ENCODE measurements around the gene LPAR3. TPM values are rescaled to one million over a fixed set of nuclear protein-coding genes. Genes with fewer than 3 reads are reported as not detected.

Gene LPAR3
- total and polyA plus RNA-seq, 2 experiments from 2014 or later = 10.4 to 36.9 TPM

DNA sequence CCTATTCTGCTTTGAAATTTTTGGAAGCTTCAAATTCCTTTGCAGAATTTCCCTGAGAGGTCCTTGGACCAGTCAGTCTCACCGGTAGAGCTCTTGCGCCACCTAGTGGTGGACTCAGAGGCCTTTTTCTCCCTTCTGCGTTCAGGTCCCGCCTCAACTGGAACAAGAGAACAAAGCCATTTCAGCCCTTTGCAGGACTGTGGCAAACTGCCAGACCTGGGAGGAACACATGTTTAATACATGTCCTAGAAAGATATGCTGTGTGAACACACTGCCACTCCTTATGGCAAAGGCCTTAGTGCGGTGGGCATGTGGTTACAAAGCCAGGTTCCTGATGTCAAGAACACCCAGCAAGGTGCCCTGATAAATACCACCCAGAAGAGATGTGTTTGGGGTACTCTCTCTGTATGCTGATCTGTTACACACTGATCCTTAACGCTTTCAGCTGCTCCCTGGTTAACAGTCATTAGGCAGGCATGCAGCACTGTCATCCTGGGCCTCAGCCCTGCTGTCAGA is 120.5 kb downstream of the LPAR3 start:
- Histone ChIP-seq H3K9me2 (ENCODE audit: insufficient read depth) (peaks cover 3% of the 10 kb centered on the region; the same call in 1 of the 2 replicates), H3K27ac (ENCODE audit: low read depth) (no peak overlapping the region), H3K4me3 (no peak overlapping the region), H3K27me3 (ENCODE audit: insufficient read depth) (no peaks in the 10 kb centered on the region), H3K36me3 (ENCODE audit: insufficient read depth) (no peaks in the 10 kb centered on the region), H4K20me1 (replicated peaks; ENCODE audit: insufficient read depth) (no peaks in the 10 kb centered on the region), H2AFZ (no peak overlapping the region; the same call in 1 of the 2 replicates), H3K4me1 (ENCODE audit: insufficient read depth) (no peaks in the 10 kb centered on the region; the same call in 1 of the 2 replicates), H3F3A (replicated peaks; ENCODE audit: low read depth) (no peaks in the 10 kb centered on the region), H3K4me2 (no peak overlapping the region), H3K79me2 (replicated peaks; ENCODE audit: insufficient read depth) (no peaks in the 10 kb centered on the region)
- ATAC-seq = peak; percentile 88
- peak; percentile 93 for DNase-seq (ENCODE audit: low spot score)
- no peaks in the 10 kb centered on the region for H3K9me3 Mint-ChIP-seq
- H3K36me3 Mint-ChIP-seq (ENCODE audit: low read depth) = no peaks in the 10 kb centered on the region
- TF ChIP-seq ZNF114 (CRISPR knock-in tag; IDR thresholded peaks at IDR 0.05) (no peak), STAT1 (IDR thresholded peaks at IDR 0.05; ENCODE audit: unreplicated experiment) (no peak), CREB1 (CRISPR knock-in tag; IDR thresholded peaks at IDR 0.05; ENCODE audit: low read depth) (no peak), EZH2phosphoT487 (IDR thresholded peaks at IDR 0.05; ENCODE audit: unreplicated experiment) (no peak), ZNF331 (CRISPR knock-in tag; IDR thresholded peaks at IDR 0.05; ENCODE audit: low read depth) (no peak), EZH2 (IDR thresholded peaks at IDR 0.05; ENCODE audit: low read depth, unreplicated experiment) (no peak), CTCF (conservative IDR thresholded peaks at IDR 0.05; ENCODE audit: low read depth in 2 of 2) (peak; percentile 93 to 95)
- H3K4me1 Mint-ChIP-seq = peaks cover 6% of the 10 kb centered on the region; the same call in 1 of the 3 replicates
- H3K27ac Mint-ChIP-seq = no peak overlapping the region
- H3K27me3 Mint-ChIP-seq (ENCODE audit: insufficient read depth, low read depth, poor library complexity) = peaks cover 6% of the 10 kb centered on the region
- no peak overlapping the region for H3K4me3 Mint-ChIP-seq

- no peaks in the 10 kb centered on the region for H3K79me2 ChIP-seq (replicated peaks; ENCODE audit: insufficient read depth)
- H2AFZ ChIP-seq = no peak overlapping the region
- no peak overlapping the region for H3K27ac Mint-ChIP-seq
- TF ChIP-seq ETS1 (IDR thresholded peaks at IDR 0.05) (no peak), ZNF114 (CRISPR knock-in tag; IDR thresholded peaks at IDR 0.05) (no peak), CREB1 (CRISPR knock-in tag; IDR thresholded peaks at IDR 0.05; ENCODE audit: low read depth) (no peak), EZH2 (IDR thresholded peaks at IDR 0.05; ENCODE audit: low read depth, unreplicated experiment) (no peak), CTCF (conservative IDR thresholded peaks at IDR 0.05; ENCODE audit: low read depth in 2 of 2) (peak in 1 of 2 experiments; percentile 13; a peak in 1 of 4 replicates)
- peaks cover 4% of the 10 kb centered on the region; the same call in 1 of the 2 replicates for H3K9me2 ChIP-seq (ENCODE audit: insufficient read depth)
- peaks cover 6% of the 10 kb centered on the region for H3K27me3 Mint-ChIP-seq (ENCODE audit: insufficient read depth, low read depth, poor library complexity)
- no peak overlapping the region for H3K27ac ChIP-seq (ENCODE audit: low read depth)
- H3K4me3 Mint-ChIP-seq = no peak overlapping the region
- H3K4me1 ChIP-seq (ENCODE audit: insufficient read depth) = no peaks in the 10 kb centered on the region; the same call in 1 of the 2 replicates
- peaks cover 6% of the 10 kb centered on the region; the same call in 1 of the 3 replicates for H3K4me1 Mint-ChIP-seq
- H3K27me3 ChIP-seq (ENCODE audit: insufficient read depth) = no peaks in the 10 kb centered on the region
- ATAC-seq (peak; percentile 30), DNase-seq (ENCODE audit: low spot score) (peak; percentile 11)
- no peaks in the 10 kb centered on the region for H3K9me3 Mint-ChIP-seq
- H4K20me1 ChIP-seq (replicated peaks; ENCODE audit: insufficient read depth) = no peaks in the 10 kb centered on the region
- H3K36me3 Mint-ChIP-seq (ENCODE audit: low read depth) = no peaks in the 10 kb centered on the region
- H3F3A ChIP-seq (replicated peaks; ENCODE audit: low read depth) = no peaks in the 10 kb centered on the region
- no peak overlapping the region for H3K4me3 ChIP-seq
- H3K36me3 ChIP-seq (ENCODE audit: insufficient read depth) = no peaks in the 10 kb centered on the region
- H3K4me2 ChIP-seq = no peak overlapping the region
These were observed 121.1 kb downstream of the LPAR3 start for GRCh38 chr1:84771895-84772294.

Data from GM23338 (cell line).